GM18508 (cell line): ENCODE measurements around the gene UNC119.
"Not testable (repeated sequence)": the region's sequence is repeated elsewhere in the genome, so short reads cannot be mapped to it uniquely, and the experiment has no call there.

Source experiments
- ATAC-seq: cut with Tn5 transposase; IDR thresholded peaks from one replicate; pipeline ENCODE4 v1.9.1; 2021; ENCODE audit warnings: moderate number of reproducible peaks; ENCODE audit not compliant: insufficient read depth, unreplicated experiment

The UNC119 gene

GRCh38 chr17:28552176-28552999 is at the start of gene UNC119:
Gene UNC119 (minus strand): TSS chr17:28552624. CDS start chr17:28552557, 67 bp downstream.
- no peak for ATAC-seq

GRCh38 chr17:28599311-28600184 is 47.1 kb upstream of the UNC119 start:
- peak; percentile 23 for ATAC-seq

DNA sequence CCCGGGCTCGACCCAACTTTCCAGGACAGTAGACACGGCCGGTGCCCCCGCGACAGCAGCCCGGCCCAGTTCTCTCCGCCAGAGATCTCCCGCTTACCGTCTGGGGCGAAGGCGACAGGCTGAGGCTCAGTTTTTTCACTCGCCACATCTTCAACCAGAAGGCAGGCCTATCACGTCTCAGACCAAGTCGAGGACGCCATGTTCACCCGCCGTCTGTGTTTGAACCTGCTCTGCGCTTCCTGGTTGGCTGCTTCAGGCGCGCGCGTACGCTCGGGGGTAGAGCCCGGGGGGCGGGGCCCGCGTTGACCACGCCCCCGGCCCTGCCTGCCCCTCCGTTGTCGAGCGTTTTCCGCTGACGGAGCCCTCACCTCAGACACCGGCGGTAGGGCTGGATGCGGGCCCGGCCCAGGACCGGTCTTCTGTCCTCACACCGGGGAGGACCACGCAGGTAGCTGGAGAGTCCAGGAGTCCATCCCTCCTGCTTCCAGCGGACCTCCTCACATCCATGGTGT is 46.4 kb upstream of the UNC119 start, which contains the start of gene SPAG5:
Gene SPAG5 (minus strand): TSS at position 227 of the 512 bp plus-strand sequence. CDS start 79 bp downstream, at position 148.
- ATAC-seq: peak; percentile 50

- ATAC-seq: no peak
Measured at GRCh38 chr17:28598389-28598788, 46.0 kb upstream of the UNC119 start.

- ATAC-seq: no peak
Measured at GRCh38 chr17:28597606-28598383, 45.4 kb upstream of the UNC119 start.

- ATAC-seq: no peak
Measured at GRCh38 chr17:28592260-28592659, 39.8 kb upstream of the UNC119 start.

DNA sequence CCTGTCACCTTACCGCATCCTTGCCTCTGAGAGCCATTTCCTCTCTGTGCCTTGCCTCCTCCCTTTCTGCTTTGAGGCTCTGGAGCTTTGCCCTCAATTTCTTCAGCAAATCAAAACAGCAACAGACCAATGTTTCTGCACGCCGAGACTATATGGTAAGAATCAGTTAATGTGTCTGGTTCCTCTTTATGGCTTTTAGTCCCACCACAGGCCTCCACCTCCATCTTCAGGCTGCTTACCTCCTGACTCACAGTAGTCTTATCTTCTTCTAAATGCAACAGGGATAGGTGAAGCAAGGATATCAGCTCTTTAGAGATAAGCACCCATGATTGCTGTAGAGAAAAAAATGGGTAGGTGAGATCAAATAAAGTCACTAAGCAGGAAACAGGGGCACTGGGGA is 33.4 kb upstream of the UNC119 start:
- ATAC-seq: no peak

- ATAC-seq: no peak
Measured at GRCh38 chr17:28584434-28584833, 32.0 kb upstream of the UNC119 start.

DNA sequence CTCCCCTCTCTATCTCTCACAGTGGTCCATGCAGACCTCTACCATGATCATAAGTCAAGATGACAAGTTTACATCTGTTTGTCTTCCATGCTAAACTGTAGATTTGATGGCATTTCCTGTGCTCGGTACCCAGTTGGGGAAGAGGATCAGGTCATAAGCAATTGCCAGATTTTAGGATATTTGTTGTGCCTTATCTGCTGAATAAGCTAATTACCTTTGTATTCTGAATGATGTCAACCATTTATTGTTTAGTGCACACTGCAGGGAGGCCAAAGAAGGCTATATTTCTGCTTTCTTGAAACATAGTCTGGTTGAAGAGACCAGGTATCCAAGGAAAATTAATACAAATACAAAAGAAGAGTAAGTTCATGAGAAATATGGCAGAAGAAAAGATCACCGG is 30.1 kb upstream of the UNC119 start:
- ATAC-seq: no peak

- no peak for ATAC-seq
Measured at GRCh38 chr17:28580959-28581358, 28.5 kb upstream of the UNC119 start.

GRCh38 chr17:28579526-28579925 is 27.1 kb upstream of the UNC119 start:
- no peak for ATAC-seq

DNA sequence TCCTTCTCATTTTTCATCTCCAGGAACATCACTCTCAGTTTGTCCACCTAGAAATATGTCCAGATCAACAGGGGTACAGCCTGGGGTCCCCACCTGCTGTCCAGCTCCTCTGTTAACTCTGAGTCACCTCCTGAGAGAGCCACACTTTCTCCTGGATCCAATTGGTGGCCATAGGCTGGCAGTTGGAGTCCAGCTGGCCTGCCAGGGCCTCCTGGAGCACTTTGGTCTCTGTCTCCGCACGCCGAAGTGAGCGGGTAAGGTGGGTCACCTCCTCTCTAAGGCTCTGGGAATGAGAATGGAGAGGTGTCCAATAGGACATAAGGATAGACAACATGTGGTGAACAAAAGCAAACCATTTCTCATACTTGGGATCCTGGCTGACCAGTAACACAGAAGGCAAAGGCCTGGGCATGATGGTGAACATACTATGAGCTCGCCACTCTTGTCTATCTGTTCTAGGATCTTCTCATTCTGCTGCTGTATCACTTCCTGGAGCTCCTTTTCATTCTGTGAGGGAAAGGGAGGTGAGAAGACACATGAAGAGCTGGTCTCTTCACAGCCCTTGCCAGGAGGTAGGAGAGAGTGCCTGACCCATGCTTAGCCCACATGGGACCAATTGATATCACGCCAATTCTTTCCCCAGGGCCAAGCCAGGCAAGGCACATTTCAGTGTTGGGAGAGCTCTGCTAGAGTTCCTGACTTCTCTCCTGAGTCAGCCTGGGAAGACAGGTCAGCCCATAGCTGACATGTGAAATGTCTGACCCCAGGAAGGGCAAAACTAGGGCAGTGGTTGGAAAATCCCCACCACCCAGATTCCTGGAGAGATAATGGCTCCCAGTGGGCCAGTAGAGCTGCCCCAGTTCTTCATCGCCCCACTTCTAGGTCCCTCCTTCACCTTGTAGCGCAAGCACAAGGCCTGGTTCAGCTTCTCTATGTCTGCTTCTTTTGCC is 26.1 kb upstream of the UNC119 start:
- ATAC-seq: no peak

- ATAC-seq: no peak
Measured at GRCh38 chr17:28577466-28577824, 25.0 kb upstream of the UNC119 start.

DNA sequence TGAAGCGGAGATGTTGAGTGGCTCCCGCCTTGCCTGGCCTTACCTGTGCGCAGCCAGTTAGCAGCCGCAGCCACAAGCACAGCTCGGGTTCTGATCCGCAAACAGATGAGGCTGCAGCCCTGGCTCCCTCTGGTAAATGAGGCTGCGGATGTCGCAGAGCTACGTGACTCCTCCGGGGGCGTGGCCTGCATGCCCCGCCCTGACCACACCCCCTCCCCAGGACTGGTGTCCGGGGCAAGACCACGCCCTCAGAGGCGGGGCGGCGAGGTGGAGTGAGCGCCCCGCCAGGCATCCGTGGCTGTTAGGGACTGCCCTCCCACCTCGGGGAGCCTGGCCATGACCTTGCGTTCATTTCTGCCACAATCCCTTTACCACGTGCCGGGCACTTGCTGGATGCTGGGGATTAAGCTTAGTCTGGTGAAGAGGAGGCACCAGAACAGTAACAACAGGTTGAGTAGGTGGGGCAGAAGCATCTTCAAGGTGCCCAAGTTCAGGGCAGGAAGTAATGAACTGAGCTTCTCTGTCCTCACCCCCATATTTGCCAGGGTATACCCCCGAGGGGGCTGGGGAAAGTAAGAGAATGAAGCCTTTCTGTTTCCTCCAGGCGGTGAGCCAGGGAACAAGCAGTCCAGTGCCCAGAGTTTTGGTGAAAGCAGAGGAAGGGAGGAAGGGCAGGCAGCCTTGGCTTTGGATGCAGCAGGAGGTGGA is 24.5 kb upstream of the UNC119 start, which contains the start of gene ALDOC:
Gene ALDOC (minus strand): TSS at position 138 of the 708 bp plus-strand sequence. CDS start 1,363 bp downstream, outside the sequence.
- ATAC-seq: peak; percentile 42

- not testable (repeated sequence) for ATAC-seq
Measured at GRCh38 chr17:28576016-28576415, 23.6 kb upstream of the UNC119 start.

DNA sequence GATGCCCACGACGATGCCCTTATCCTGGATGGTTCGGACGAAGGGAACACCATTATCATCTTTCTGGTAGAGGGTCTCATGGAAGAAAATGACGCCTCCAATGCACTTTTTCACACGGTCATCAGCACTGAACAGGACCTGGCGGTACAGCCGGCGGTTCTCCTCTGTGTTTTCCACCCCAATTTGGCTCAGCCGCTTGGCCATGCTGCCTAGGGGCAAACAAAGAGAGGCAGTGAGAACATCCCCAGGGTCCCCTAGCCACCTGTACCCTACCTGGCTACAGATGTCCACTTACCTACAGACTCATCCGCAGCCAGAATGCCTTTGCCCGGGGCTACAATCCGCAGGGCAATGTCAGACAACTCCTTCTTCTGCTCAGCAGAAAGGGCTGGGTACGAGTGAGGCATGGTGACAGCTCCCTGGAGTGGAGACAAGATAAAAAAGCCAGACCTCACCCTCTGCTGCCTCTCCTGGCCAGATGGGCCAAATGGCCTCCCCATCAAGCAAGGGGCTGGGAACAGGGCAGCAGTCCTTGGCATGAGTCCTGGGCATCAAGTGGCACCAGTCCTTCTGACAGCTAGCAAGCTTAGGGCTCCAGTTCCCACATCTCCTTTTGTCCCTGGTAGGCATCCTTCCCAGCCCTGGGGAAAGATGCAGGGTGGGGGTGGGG is 22.8 kb upstream of the UNC119 start:
- no peak for ATAC-seq

DNA sequence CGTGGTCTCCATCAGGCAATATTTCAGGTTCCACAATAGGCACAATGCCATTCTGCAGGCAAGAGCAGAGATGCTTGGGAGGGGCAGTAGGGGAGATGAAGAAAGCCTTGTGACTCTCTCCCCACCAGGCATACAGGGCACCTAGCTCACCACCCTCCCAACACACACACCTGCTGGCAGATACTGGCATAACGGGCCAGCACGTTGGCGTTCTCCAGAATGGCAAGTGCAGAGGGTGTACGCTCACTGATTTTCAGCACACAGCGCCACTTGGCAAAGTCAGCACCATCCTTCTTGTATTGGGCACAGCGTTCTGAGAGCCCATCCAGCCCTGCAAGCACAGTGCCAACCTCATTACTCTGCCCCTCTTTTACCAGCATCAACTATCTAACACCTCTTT is 22.1 kb upstream of the UNC119 start:
- no peak for ATAC-seq

DNA sequence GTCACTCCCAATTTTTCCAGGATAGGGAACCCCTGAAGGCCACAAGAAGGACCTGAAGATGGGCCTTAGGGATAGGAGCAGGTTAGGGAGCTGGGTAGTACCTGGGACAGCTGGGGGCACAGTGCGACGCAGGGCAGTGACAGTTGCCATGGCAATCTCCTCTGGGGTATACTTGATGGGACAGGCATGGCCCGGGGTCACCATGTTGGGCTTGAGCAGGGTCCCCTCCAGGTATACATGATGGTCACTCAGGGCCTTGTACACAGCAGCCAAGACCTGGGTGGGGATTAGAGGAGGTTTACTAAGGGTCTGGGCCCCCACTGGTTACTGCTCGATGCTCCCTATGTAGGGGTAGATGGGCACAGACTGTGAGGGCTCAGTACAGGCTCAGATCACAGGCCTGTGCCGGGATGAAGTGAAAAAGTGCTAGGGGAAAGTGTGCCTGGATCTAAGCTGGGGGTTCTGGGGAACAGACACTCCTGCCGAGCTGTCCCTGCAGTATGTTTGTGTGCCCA is 21.6 kb upstream of the UNC119 start:
- no peak for ATAC-seq
